WI38 (cell line): Measurements from ENCODE around the gene TENM4.
"Not testable (repeated sequence)": the region's sequence is repeated elsewhere in the genome, so short reads cannot be mapped to it uniquely, and the experiment has no call there.

Experiments used
- H3K4me3 ChIP-seq: 2 replicates; pipeline ENCODE4 v1.5.1; 2011; ENCODE audit warnings: low read depth, mild to moderate bottlenecking, control low read depth, low read length
- TF ChIP-seq, protein P1 (sequence below): IDR thresholded peaks from 2 replicates; pipeline ENCODE4 v1.5.1; 2012; ENCODE audit warnings: low read depth, mild to moderate bottlenecking, control low read depth, low read length

The TENM4 gene

DNA sequence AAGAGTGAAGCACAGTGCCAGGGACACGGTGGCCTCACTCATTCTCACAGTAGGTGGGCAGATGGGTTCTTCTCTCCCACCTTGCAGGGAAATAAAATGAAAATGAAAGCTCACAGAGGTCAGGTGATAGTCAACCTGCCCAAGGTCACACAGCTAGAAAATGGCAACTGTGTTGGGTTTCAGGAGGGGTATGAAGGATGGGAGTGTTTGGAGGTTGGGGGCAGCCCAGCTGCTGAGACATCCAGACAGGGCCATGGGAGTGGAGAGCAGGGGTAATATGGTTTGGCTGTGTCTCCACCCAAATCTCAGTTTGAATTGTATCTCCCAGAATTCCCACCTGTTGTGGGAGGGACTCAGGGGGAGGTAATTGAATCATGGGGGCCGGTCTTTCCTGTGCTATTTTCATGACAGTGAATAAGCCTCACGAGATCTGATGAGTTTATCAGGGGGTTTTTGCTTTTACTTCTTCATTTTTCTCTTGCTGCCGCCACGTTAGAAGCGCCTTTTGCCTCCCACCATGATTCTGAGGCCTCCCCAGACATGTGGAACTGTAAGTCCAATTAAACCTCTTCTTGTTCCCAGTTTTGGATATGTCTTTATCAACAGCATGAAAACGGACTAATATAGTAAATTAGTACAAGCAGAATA is 247.0 kb downstream of the TENM4 start:
- TF ChIP-seq, protein P1, sequence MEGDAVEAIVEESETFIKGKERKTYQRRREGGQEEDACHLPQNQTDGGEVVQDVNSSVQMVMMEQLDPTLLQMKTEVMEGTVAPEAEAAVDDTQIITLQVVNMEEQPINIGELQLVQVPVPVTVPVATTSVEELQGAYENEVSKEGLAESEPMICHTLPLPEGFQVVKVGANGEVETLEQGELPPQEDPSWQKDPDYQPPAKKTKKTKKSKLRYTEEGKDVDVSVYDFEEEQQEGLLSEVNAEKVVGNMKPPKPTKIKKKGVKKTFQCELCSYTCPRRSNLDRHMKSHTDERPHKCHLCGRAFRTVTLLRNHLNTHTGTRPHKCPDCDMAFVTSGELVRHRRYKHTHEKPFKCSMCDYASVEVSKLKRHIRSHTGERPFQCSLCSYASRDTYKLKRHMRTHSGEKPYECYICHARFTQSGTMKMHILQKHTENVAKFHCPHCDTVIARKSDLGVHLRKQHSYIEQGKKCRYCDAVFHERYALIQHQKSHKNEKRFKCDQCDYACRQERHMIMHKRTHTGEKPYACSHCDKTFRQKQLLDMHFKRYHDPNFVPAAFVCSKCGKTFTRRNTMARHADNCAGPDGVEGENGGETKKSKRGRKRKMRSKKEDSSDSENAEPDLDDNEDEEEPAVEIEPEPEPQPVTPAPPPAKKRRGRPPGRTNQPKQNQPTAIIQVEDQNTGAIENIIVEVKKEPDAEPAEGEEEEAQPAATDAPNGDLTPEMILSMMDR = no peak
- no peak overlapping the region for H3K4me3 ChIP-seq

DNA sequence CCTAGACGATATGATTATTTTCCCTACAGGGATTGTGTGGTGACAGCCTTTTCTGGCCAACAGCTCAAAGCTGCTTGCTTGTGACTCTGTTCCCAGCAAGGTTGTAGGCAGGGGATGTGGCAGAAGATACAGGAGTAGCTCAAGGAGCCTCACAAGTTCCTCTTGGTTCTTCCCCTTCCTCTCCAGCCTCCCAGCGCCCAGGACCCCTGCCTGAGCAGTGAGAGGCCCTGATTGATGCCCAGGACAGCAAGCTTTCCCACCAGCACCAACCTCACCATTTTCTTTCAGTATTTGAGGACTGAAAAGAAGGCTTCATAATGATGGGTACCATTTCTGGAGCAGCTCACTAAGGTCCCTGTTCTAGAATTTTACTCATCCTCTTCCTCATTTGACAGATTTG is 248.0 kb downstream of the TENM4 start:
- H3K4me3 ChIP-seq = no peak overlapping the region

DNA sequence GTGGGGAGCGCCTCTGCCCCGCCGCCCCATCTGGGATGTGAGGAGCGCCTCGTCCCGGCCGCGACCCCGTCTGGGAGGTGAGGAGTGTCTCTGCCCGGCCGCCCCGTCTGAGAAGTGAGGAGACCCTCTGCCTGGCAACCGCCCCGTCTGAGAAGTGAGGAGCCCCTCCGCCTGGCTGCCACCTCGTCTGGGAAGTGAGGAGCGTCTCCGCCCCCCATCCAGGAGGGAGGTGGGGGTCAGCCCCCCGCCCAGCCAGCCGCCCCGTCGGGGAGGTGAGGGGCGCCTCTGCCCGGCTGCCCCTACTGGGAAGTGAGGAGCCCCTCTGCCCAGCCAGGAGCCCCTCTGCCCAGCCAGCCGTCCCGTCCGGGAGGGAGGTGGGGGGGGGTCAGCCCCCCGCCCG is 249.1 kb downstream of the TENM4 start:
- not testable (repeated sequence) for H3K4me3 ChIP-seq

More for the DNA sequence above, 248.0 kb downstream of the TENM4 start:
- TF ChIP-seq, protein P1 = no peak

DNA sequence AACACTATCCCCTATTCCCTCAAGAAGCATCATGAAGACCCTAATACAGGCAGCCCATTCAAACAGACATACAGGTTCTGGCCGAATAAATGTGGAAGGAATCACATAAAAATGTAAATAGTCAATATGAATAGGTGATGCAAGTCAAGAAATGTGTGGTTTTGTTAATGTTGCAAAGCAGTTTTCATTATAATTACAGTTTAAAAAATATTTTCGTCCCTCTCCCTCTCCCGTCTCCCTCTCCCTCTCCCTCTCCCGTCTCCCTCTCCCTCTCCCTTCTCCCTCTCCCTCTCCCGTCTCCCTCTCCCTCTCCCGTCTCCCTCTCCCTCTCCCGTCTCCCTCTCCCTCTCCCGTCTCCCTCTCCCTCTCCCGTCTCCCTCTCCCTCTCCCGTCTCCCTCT is 250.3 kb downstream of the TENM4 start:
- not testable (repeated sequence) for H3K4me3 ChIP-seq

DNA sequence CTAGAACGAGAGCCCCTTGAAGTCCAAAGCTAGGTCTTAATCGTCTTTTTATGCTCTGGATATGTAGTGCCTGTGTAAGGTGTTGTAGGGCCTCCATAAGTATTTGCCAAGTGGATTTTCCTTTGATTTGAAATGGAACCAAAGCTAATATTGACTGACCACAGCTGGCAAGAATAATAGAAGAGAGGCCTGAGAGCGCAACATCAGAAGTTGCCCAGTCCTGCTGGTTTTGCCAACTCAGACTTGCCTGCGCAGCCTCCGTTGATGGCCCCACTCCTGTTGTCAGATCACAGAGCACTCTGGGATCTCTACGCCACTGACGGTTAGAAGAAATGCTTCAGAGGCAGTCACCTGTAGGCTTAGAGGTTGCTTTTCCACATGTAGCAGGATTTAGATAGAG is 251.2 kb downstream of the TENM4 start:
- TF ChIP-seq, protein P1 = no peak
- no peak overlapping the region for H3K4me3 ChIP-seq

DNA sequence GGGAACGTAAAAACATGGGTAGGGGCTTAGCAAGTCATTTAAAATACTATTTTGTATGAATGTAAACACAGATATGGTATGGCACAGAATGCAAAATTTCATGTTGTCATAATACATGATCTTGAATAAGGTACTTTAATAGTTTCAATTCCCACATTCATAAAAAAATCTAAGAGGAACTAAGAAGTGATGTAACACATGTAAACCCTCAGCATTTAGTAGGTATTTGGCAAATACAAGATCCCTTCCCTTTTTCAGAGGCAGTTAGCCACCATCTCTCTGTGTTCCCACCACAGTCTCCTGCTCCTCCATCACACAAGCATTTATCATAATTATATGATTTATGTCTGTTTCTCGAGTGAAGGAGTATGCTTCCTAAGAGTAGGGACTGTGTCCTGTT is 251.8 kb downstream of the TENM4 start:
- TF ChIP-seq, protein P1 = no peak
- H3K4me3 ChIP-seq = no peak overlapping the region

DNA sequence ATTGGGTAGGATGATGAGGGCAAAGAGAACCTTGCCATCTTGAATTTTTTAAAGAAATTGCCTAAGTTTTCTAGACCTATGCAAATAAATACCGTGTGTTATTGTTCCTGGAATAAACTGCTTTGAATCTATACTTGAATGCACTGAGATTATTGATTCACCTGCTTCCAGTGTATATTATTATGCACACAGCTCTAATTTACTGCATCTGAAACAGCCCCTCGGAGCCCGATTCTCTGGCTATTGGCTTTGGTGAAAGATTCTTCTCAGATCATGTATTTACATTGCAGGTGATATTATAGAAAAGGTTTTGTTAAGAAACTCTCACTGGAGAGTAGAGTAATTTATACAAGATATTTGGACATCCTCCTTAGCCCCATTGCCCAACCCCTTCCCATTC is 254.2 kb downstream of the TENM4 start:
- no peak overlapping the region for H3K4me3 ChIP-seq
- TF ChIP-seq, protein P1 = no peak

DNA sequence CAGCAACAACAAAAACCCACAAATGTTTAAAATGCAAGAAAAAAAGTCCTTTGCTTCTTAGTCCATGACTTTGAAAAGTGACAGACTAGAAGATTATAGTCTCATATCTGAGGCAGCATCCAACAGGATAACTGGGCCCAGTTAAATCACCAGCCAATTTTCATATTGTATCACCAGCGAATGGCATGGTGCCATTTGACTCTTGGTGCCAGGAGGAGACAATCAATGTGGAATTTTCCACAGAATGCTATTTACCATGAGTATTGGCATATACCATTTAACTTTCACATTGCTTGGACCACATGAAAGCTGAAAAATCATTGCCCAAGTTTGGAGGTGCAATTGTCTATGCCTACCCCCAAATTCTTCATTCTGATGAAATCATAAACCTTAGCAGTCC is 255.5 kb downstream of the TENM4 start:
- H3K4me3 ChIP-seq = no peak overlapping the region
- TF ChIP-seq, protein P1 = no peak
